Tibial nerve (tissue), 4 donors: Measurements from ENCODE around the gene ITGB6. TPM values are rescaled to one million over a fixed set of nuclear protein-coding genes. Genes with fewer than 3 reads are reported as not detected.
A peak's percentile ranks its signal among the peaks of the same experiment; 100 is the strongest.

Experiments
- DNase-seq, 2 donors: peaks; one replicate each; pipeline ENCODE4 v3.0.0-alpha.2; 2019; ENCODE audit warnings: low spot score in 2 of 2
- H3K27ac ChIP-seq, 4 donors: fragments of 200-600 bp; sonication (generic) in 3 of 4; one replicate each; pipeline ENCODE4 v1.5.1; 2017 to 2019; ENCODE audit warnings: mild to moderate bottlenecking in 1 of 4
- H3K27me3 ChIP-seq, 2 donors: fragments of 200-600 bp; sonication (generic) in 1 of 2; one replicate each; pipeline versions ENCODE4 v1.5.1 to v1.6.0; 2017 to 2019
- H3K36me3 ChIP-seq, 3 donors: fragments of 200-600 bp; sonication (generic); one replicate each; pipeline ENCODE4 v1.5.1; 2018 to 2019
- H3K4me1 ChIP-seq, 4 donors: fragments of 200-600 bp; sonication (generic) in 3 of 4; one replicate each; pipeline ENCODE4 v1.5.1; 2017 to 2019
- H3K4me3 ChIP-seq, 4 donors: fragments of 200-600 bp; sonication (generic) in 3 of 4; one replicate each; pipeline ENCODE4 v1.5.1; 2017 to 2019; ENCODE audit warnings: mild to moderate bottlenecking in 1 of 4, moderate library complexity in 1 of 4
- H3K9me3 ChIP-seq, 4 donors: fragments of 200-600 bp; sonication (generic) in 3 of 4; one replicate each; pipeline ENCODE4 v1.5.1; 2017 to 2019
- EP300 ChIP-seq, 2 donors: sonication (generic); formaldehyde crosslinking; IDR thresholded peaks; one replicate each; pipeline ENCODE4 v1.6.1; 2017; ENCODE audit warnings: antibody characterized with exemption in 2 of 2, mild to moderate bottlenecking in 1 of 2
- POLR2A ChIP-seq, 2 donors: fragments of 450-650 bp; IDR thresholded peaks; one replicate each; pipeline ENCODE4 v1.6.1; 2017; ENCODE audit warnings: antibody characterized with exemption in 2 of 2, mild to moderate bottlenecking in 2 of 2, moderate library complexity in 2 of 2
- WGBS, 2 donors: methylation state at CpG; one replicate each; pipeline ENCODE4 v1.1.5; 2018; 5-methylcytosine and 5-hydroxymethylcytosine counted together
- total RNA-seq, 4 donors: library from RNA; depleted of rRNA; stranded (reverse); fragments of >200 nt; gene quantifications; one replicate each; pipeline ENCODE4 v1.1.0, GENCODE V29; 2016
- TF ChIP-seq, protein P1 (sequence below), 5 experiments: fragments of 200-600 bp in 3 of 5; fragments of 450-650 bp in 2 of 5; sonication (generic) in 3 of 5; IDR thresholded peaks; one replicate each; pipeline ENCODE4 v1.5.1; 2016 to 2019; ENCODE audit warnings: antibody characterized with exemption in 5 of 5, mild to moderate bottlenecking in 3 of 5, moderate library complexity in 2 of 5

Gene ITGB6
- total RNA-seq, 4 donors from 2014 or later, result not detected

DNA sequence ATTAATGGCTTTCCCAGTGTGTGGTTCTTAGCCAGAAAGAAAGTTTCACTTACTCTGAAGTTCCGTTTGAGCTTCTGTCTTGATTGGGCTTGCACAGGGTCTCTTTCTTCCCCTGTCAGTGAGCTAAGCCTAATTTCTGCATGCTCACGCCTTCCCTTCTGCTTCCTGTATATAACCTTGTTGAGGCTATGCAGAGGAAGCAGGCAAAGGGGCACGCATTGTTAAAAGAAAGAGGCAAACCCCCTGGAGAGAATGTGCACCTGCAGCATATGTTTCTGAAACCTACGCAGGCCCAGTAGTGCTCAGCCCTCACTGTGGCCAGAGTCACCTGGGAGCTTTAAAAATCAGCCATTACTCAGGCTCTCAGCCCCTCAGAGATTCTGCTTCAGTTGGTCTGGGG, 123.2 kb downstream of the ITGB6 start:
- Histone ChIP-seq H3K27me3 (no peaks in the 10 kb centered on the region), H3K4me1 (peaks cover 0 to 7% (median 2%) of the 10 kb centered on the region in 4 donors), H3K36me3 (no peaks in the 10 kb centered on the region), H3K4me3 (no peak overlapping the region), H3K9me3 (peaks cover 0 to 5% (median 0%) of the 10 kb centered on the region in 4 donors), H3K27ac (no peak overlapping the region)
- no peak for DNase-seq
- WGBS, 2 donors, result 57 to 62% methylated on average over 4 of the region's 4 CpGs
- TF ChIP-seq EP300 (IDR thresholded peaks at IDR 0.05), result no peak

DNA sequence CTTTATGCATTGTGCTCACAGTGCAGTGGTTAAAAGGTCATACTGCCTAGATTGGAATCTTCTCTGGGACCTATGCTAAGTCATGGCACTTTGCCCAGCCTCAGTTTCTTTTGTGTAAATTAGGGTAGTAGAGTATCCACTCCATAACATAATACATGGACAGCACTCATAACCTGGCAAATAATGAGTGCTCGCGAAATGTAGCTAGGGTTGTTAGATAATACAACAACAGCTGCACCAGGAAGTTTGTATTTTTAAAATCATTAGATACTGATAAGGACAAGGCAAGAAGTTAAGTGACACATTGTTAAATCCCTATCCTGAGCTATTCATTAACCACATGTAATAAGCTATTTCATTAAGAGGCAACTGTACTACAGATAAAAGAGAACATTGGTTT, 123.8 kb downstream of the ITGB6 start:
- TF ChIP-seq POLR2A (IDR thresholded peaks at IDR 0.05) (no peak), EP300 (IDR thresholded peaks at IDR 0.05) (no peak)
- TF ChIP-seq, protein P1, sequence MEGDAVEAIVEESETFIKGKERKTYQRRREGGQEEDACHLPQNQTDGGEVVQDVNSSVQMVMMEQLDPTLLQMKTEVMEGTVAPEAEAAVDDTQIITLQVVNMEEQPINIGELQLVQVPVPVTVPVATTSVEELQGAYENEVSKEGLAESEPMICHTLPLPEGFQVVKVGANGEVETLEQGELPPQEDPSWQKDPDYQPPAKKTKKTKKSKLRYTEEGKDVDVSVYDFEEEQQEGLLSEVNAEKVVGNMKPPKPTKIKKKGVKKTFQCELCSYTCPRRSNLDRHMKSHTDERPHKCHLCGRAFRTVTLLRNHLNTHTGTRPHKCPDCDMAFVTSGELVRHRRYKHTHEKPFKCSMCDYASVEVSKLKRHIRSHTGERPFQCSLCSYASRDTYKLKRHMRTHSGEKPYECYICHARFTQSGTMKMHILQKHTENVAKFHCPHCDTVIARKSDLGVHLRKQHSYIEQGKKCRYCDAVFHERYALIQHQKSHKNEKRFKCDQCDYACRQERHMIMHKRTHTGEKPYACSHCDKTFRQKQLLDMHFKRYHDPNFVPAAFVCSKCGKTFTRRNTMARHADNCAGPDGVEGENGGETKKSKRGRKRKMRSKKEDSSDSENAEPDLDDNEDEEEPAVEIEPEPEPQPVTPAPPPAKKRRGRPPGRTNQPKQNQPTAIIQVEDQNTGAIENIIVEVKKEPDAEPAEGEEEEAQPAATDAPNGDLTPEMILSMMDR (IDR thresholded peaks at IDR 0.05), result no peak
- Histone ChIP-seq H3K4me3 (no peak overlapping the region), H3K9me3 (peaks cover 0 to 5% (median 0%) of the 10 kb centered on the region in 4 donors), H3K27ac (no peak overlapping the region), H3K4me1 (peaks cover 0 to 7% (median 2%) of the 10 kb centered on the region in 4 donors), H3K36me3 (no peaks in the 10 kb centered on the region), H3K27me3 (no peaks in the 10 kb centered on the region)
- WGBS, 2 donors, result 64 to 84% methylated on average over 2 of the region's 2 CpGs
- DNase-seq, result no peak

DNA sequence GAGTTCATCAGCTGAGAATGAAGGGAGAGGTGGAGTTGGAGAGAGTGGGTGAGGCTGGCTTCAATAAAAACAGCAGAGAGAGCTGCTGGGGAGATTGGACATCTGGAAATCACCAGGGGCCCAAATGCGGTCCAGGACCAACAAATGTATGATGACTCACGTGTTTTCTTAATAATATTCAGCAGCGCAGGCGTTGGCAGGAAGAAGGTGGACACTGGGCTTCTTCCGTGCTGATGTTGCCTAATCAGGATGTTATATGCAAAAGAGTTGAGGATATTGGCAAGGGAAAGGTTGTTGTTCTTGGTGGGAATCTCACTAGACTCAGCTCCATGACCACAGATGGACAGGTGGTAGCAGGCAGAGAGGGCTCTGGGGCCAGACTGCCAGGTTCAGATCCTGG, 124.9 kb downstream of the ITGB6 start:
- Histone ChIP-seq H3K9me3 (peaks cover 0 to 5% (median 0%) of the 10 kb centered on the region in 4 donors), H3K4me1 (peaks cover 0 to 7% (median 2%) of the 10 kb centered on the region in 4 donors), H3K27me3 (no peaks in the 10 kb centered on the region), H3K36me3 (no peaks in the 10 kb centered on the region), H3K4me3 (no peak overlapping the region), H3K27ac (no peak overlapping the region)
- TF ChIP-seq EP300 (IDR thresholded peaks at IDR 0.05) (peak in 1 of 2 donors; percentile 54), POLR2A (IDR thresholded peaks at IDR 0.05) (no peak)
- TF ChIP-seq, protein P1 (IDR thresholded peaks at IDR 0.05), result no peak
- 60 to 65% methylated on average over 5 of the region's 5 CpGs for WGBS, 2 donors
- peak; percentile 35 to 56 for DNase-seq

DNA sequence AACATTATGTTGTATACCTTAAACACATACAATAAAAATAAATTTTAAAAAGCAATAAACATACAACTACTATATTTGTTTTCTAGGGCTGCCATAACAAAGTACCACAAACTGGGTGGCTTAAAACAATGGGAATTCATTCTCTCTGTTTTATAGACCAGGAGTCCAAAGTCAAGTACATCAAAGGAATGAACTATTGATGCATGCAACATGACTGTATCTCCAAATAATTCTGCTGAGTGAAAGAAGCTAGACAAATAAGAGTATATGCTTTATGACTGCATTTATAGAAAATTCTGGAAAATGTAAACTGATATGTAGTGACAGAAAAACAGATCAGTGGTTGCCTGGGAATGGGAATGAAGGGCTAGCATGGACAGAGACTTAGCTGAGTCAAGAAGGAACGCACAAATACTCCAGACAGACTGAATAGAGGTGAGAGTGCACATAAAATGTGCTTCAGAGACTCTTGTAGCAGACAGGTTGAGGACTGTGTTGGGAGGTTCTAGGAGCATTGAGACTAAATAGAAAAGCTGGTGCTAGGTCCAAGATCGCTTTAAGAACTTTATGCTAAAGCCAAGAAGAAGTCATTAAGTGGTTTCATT, 126.7 kb downstream of the ITGB6 start:
- no peaks in the 10 kb centered on the region for H3K36me3 ChIP-seq
- H3K4me1 ChIP-seq, result peaks cover 0 to 7% (median 2%) of the 10 kb centered on the region in 4 donors
- no peaks in the 10 kb centered on the region for H3K27me3 ChIP-seq
- H3K9me3 ChIP-seq, result no peaks in the 10 kb centered on the region
- no peak overlapping the region for H3K4me3 ChIP-seq
- no peak overlapping the region for H3K27ac ChIP-seq
- TF ChIP-seq POLR2A (IDR thresholded peaks at IDR 0.05) (no peak), EP300 (IDR thresholded peaks at IDR 0.05) (no peak)
- TF ChIP-seq, protein P1 (IDR thresholded peaks at IDR 0.05), result no peak
- WGBS, 2 donors, result 71 to 72% methylated on average over 2 of the region's 2 CpGs
- DNase-seq, result no peak

DNA sequence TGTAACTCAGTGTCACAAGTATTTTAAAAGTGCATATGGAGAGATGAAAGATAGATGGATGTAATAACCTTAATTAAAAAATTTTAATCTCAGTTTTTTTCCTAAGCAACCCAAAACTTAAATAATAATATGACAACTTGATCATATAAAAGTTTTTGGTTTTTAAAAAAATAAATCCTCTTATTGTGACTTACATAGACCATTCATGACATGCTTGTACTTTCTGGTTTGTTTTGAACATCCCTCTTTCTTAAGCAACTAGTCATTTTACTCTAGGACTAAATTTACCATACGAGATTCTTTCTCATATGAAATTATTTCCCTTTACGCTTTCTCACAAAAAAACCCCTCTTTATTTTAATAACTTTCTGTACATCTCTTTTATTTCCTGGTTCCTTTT, 131.2 kb downstream of the ITGB6 start:
- DNase-seq, result no peak
- no peak overlapping the region for H3K27ac ChIP-seq
- 89 to 93% methylated on average over 2 of the region's 2 CpGs for WGBS, 2 donors
- H3K36me3 ChIP-seq, result no peaks in the 10 kb centered on the region
- H3K27me3 ChIP-seq, result no peaks in the 10 kb centered on the region
- TF ChIP-seq POLR2A (IDR thresholded peaks at IDR 0.05) (no peak), EP300 (IDR thresholded peaks at IDR 0.05) (no peak)
- TF ChIP-seq, protein P1 (IDR thresholded peaks at IDR 0.05), result no peak
- H3K4me3 ChIP-seq, result no peak overlapping the region
- H3K9me3 ChIP-seq, result no peaks in the 10 kb centered on the region
- H3K4me1 ChIP-seq, result peaks cover 0 to under 1% (median 0%) of the 10 kb centered on the region in 4 donors
